Stimulated activated CD8-positive, alpha-beta memory T cell treated with anti-CD3 and anti-CD28 coated beads, Interleukin-7, amount 100 ng/mL, for 48 hours (primary cell): Measurements from ENCODE around the gene YTHDF1.

Experiments used
- DNase-seq, 2 donors: peaks; one replicate each; pipeline ENCODE4 v3.0.0-alpha.2; 2020; ENCODE audit warnings: low read depth in 1 of 2; ENCODE audit errors: extremely low read depth in 1 of 2

Gene YTHDF1

DNA sequence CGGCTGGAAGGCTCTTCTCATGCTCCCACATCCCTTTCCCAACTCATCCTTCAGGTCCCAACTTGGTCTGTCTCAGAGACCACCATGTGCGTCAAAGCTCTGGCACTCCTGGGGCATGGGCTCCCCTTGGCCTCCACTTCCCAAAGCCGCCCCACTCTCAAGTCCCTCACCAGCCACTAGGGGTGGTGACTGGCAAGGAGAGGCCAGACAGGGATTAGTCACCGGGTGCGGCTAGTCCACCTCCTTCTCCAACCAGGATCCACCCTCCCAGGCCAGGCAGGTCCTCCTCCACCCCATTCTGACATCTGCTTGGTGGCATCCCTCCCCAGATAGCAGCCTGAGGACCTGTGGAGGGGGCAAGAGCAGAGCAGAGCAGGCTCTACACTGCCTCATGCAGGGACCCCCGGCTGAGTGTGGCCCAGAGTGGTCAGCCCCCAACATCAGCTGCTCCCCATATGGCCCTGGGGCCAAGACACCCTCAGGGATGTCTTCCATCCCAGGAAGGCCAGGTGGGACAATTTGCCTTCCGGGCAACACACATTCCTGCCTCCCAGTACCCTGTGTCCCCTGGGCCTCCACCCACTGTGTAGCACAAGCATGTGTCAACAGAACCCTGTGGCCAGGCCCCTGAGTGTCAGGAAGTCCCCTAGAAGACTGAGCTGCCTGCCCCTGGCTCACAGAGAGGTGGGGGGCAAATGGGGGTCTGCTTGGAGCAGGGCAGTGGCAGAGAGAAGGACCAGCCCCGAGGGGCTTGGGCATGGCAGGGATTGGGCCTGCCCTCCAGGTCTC, 29.2 kb downstream of the YTHDF1 start:
- DNase-seq, result no peak

- no peak for DNase-seq
These were observed 29.8 kb downstream of the YTHDF1 start for GRCh38 chr20:63186084-63186483.

GRCh38 chr20:63185215-63185796, 30.6 kb downstream of the YTHDF1 start:
- no peak for DNase-seq

DNA sequence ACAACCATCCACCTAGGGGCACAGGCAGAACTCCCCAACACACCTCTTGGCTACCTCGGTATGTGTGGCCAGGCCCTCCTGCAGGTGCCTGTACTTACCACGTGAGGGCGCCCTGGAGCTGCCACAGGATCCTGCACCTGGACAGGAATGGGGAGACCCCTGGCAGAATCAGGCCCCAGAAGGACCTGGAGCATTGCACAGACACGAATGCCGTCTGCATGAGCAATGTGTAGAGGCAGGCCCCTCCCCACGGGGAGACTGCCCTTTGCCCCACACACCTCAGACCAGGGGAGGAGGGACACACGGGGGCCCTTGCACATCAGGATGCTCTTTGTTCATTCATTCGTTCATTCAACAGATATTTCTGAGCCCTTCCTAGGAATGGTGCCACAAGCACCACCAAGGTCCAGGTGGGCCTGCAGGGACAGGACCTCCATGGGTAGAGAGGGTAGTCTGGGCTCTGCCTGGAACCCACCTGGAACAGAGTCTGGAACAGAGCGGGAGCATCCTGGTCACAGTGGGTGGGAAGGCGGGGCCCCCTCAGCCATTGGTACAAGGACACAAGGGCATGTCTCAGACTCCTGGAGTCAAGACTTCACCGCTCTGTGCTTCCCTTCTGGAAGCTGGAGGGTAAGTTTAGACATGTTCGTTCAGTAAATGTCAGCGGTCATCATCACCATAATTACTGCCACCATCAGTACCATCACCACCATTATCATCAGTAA, 32.3 kb downstream of the YTHDF1 start:
- DNase-seq, result peak in 1 of 2 donors; percentile 17

GRCh38 chr20:63182946-63183415, 33.0 kb downstream of the YTHDF1 start:
- no peak for DNase-seq

DNA sequence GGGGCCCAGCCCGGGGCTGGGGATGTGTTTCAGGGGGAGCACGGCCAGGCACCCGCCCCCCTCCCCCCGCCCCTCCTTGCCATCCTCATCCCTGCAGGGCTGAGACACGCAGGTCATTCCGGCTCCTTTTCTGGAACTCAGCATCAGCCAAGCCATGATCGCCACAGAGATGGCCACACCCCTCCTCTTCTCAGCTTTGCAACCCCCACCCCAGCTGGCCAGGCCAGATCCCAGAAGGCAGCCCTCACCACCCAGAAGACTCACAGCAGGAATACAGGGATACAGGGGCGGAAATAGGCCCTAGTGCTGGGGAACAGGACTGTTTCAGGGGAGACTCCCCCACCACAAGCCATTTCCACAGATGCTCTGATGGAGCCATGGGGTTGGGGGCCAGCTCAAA, 33.5 kb downstream of the YTHDF1 start:
- no peak for DNase-seq

DNA sequence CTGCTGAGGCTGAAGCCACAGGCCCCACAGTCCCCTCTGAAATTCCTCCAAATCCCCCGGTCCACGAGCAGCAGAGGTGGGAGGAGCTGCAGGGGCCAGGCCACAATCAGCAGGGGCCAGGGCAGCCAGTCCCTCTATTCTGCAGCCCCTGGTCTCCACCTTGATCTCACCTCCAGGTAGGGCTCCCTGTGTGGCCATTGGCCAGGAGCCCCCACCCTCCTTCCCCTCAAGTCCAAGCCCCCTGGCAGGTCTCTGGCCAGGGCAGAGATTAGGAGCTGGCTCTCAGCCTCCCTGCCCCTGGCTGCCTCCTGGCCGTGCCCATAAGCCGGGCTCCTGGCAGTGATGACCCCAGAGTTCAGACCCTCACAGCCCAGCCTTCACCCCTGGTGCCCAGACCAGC, 34.7 kb downstream of the YTHDF1 start:
- DNase-seq, result no peak

- no peak for DNase-seq
These were observed 35.3 kb downstream of the YTHDF1 start for GRCh38 chr20:63180569-63181185.

- DNase-seq, result no peak
These were observed 36.0 kb downstream of the YTHDF1 start for GRCh38 chr20:63179687-63180568.

- DNase-seq, result peak; percentile 55 to 59
These were observed 36.8 kb downstream of the YTHDF1 start for GRCh38 chr20:63178889-63179686.

- no peak for DNase-seq
These were observed 37.5 kb downstream of the YTHDF1 start for GRCh38 chr20:63178446-63178820.

- DNase-seq, result no peak
These were observed 38.0 kb downstream of the YTHDF1 start for GRCh38 chr20:63177785-63178445.

GRCh38 chr20:63177134-63177784, 38.7 kb downstream of the YTHDF1 start:
- no peak for DNase-seq

DNA sequence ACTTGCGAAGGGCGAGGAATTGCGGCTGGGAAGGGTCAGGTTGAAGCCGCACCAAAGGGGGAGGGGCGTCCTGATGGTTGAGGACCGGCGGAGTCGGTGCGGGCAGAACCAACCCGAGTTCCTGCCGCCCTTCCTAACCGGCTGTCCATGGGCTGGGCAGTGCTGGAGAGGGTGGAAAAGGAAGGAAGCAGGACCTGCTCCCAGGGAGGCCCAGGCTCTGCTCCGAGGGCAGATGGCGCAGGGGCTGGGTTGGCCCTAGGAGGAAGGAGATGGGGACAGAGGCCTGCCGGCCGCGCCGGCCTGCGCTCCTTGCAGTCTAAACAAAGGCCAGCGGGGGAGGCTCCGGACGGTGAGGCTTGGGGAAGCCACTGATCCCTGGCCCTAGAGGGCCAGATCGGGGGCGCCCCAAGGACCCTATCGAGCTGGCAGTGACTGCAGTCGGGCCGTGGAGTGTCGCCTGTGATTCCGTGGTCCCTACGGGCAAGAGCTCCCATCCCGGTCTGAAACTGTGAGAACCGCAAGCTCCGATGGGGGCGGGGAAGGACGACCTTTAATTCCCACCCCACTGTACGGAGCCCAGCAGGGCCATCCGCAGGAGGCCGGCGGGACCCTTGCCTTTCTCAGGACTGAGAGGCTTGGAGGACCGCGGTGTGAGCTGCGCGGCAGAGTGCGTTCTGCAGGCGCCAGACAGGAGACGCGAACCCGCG, 39.4 kb downstream of the YTHDF1 start:
- DNase-seq, result no peak

DNA sequence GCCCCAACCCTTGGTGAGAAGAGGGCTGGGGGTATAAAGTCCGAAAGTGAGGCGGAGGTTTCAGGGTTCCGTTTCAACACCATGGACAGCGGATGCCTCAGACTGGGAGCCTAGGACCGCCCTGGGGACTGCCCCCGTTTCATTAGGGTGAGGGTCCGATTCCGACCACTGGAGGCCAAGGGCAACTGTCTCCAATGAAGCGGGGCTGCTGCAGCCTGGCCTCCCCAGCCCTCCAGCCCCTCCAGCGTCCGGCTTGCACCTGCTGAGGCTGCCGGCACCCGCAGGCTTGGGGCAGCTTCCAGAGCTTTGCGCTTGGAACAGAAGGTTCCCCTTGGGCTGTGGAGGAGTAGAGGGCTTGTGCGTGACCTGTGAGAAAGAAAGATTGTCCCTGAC, 39.9 kb downstream of the YTHDF1 start:
- no peak for DNase-seq

GRCh38 chr20:63175038-63175895, 40.7 kb downstream of the YTHDF1 start:
- no peak for DNase-seq
